Colonic mucosa (tissue), 4 donors: ENCODE measurements around the gene RAI14. TPM values are rescaled to one million over a fixed set of nuclear protein-coding genes. Genes with fewer than 3 reads are reported as not detected.
A peak's percentile ranks its signal among the peaks of the same experiment; 100 is the strongest.

Experiments used
- DNase-seq: peaks from one replicate; pipeline ENCODE4 v3.0.0-alpha.2; 2020
- H3K27ac ChIP-seq: fragments of 200-600 bp; one replicate; pipeline ENCODE4 v1.8.0; 2021
- H3K27me3 ChIP-seq: fragments of 200-600 bp; one replicate; pipeline ENCODE4 v1.8.0; 2021
- H3K36me3 ChIP-seq: fragments of 200-600 bp; one replicate; pipeline ENCODE4 v1.8.0; 2021
- H3K4me1 ChIP-seq: fragments of 200-600 bp; one replicate; pipeline ENCODE4 v1.8.0; 2021; ENCODE audit warnings: mild to moderate bottlenecking
- H3K4me3 ChIP-seq: fragments of 200-600 bp; one replicate; pipeline ENCODE4 v1.8.0; 2021
- H3K9ac ChIP-seq, 2 donors: one replicate each; pipeline ENCODE4 v1.7.0; 2013; ENCODE audit warnings: control low read depth in 2 of 2, low read depth in 2 of 2, low read length in 2 of 2
- H3K9me3 ChIP-seq: fragments of 200-600 bp; one replicate; pipeline ENCODE4 v1.8.0; 2021
- CTCF ChIP-seq: fragments of 200-600 bp; IDR thresholded peaks from one replicate; pipeline ENCODE4 v1.8.0; 2022; ENCODE audit warnings: antibody characterized with exemption, mild to moderate bottlenecking
- intact Hi-C: fragments of 100-400 bp; cut with DNase I; formaldehyde crosslinking; loops from one replicate; pipeline ENCODE4 v1.14.1; 2022
- total RNA-seq, 2 donors: library from RNA; stranded (reverse); fragmentation: NEBNext Ultra II Directional in 1 of 2; extraction: Animal tissue kit (Norgen Biotek cat#: 25700) in 1 of 2; gene quantifications; one replicate each; pipeline ENCODE4 v1.2.1, GENCODE V29; 2021
- donor health status: healthy.
- donor health status: DM: no; HTN: no; CAD: no.
- donor health status: DM: no; HTN: no; CAD: no.

RAI14 gene
- total RNA-seq, 2 donors from 2014 or later = 15.9 to 25.7 TPM

GRCh38 chr5:34695275-34696027 is 39.3 kb downstream of the RAI14 start:
- no peak overlapping the region for H3K27ac ChIP-seq
- no peaks in the 10 kb centered on the region for H3K36me3 ChIP-seq
- H3K9me3 ChIP-seq = no peaks in the 10 kb centered on the region
- no peaks in the 10 kb centered on the region for H3K4me1 ChIP-seq
- H3K9ac ChIP-seq = no peak overlapping the region
- H3K27me3 ChIP-seq = no peaks in the 10 kb centered on the region
- intact Hi-C loops = no loop called here
- TF ChIP-seq CTCF = no peak
- no peak overlapping the region for H3K4me3 ChIP-seq
- no peak for DNase-seq

- TF ChIP-seq CTCF = no peak
- intact Hi-C loops = no loop called here
Measured at GRCh38 chr5:34697308-34698108, 41.4 kb downstream of the RAI14 start.

GRCh38 chr5:34698109-34698419 is 41.9 kb downstream of the RAI14 start:
- Histone ChIP-seq H3K36me3 (no peaks in the 10 kb centered on the region), H3K27ac (no peak overlapping the region), H3K9ac (no peak overlapping the region)

More at GRCh38 chr5:34697308-34698108, 41.4 kb downstream of the RAI14 start:
- H3K27ac ChIP-seq = no peak overlapping the region
- no peaks in the 10 kb centered on the region for H3K27me3 ChIP-seq
- no peak overlapping the region for H3K4me3 ChIP-seq
- H3K9ac ChIP-seq = no peak overlapping the region
- no peaks in the 10 kb centered on the region for H3K9me3 ChIP-seq
- H3K4me1 ChIP-seq = no peaks in the 10 kb centered on the region
- no peak for DNase-seq
- H3K36me3 ChIP-seq = no peaks in the 10 kb centered on the region

GRCh38 chr5:34698754-34699153 is 42.6 kb downstream of the RAI14 start:
- H3K4me3 ChIP-seq = no peak overlapping the region
- H3K9ac ChIP-seq = no peak overlapping the region
- intact Hi-C loops = no loop called here
- H3K4me1 ChIP-seq = no peaks in the 10 kb centered on the region
- H3K9me3 ChIP-seq = no peaks in the 10 kb centered on the region
- TF ChIP-seq CTCF = no peak
- no peaks in the 10 kb centered on the region for H3K27me3 ChIP-seq
- H3K27ac ChIP-seq = no peak overlapping the region
- H3K36me3 ChIP-seq = no peaks in the 10 kb centered on the region
- DNase-seq = peak; percentile 25

More at GRCh38 chr5:34698109-34698419, 41.9 kb downstream of the RAI14 start:
- TF ChIP-seq CTCF = no peak
- H3K4me1 ChIP-seq = no peaks in the 10 kb centered on the region
- no peak overlapping the region for H3K4me3 ChIP-seq
- H3K9me3 ChIP-seq = no peaks in the 10 kb centered on the region
- H3K27me3 ChIP-seq = no peaks in the 10 kb centered on the region
- intact Hi-C loops = no loop called here
- no peak for DNase-seq

GRCh38 chr5:34699155-34700077 is 43.3 kb downstream of the RAI14 start:
- DNase-seq = peak; percentile 81
- H3K27ac ChIP-seq = no peak overlapping the region
- no peak for TF ChIP-seq CTCF

More at GRCh38 chr5:34699155-34700077, 43.3 kb downstream of the RAI14 start:
- Histone ChIP-seq H3K9ac (no peak overlapping the region), H3K9me3 (no peaks in the 10 kb centered on the region), H3K4me3 (no peak overlapping the region), H3K36me3 (no peaks in the 10 kb centered on the region), H3K4me1 (no peaks in the 10 kb centered on the region), H3K27me3 (no peaks in the 10 kb centered on the region)
- intact Hi-C loops = no loop called here
